ENCODE data around the gene SUCNR1. TPM values are rescaled to one million over a fixed set of nuclear protein-coding genes. Genes with fewer than 3 reads are reported as not detected.

The SUCNR1 gene
- total and polyA plus RNA-seq, 2 donors, result 0.64 to 1.1 TPM

- Histone ChIP-seq H3K4me3 (ENCODE audit: low read length in 2 of 2) (no peak overlapping the region), H3K4me1 (ENCODE audit: control insufficient read depth in 2 of 2, insufficient read depth in 2 of 2, low read length in 2 of 2) (peaks cover 0 to 7% of the 10 kb centered on the region in 2 donors), H3K9me3 (ENCODE audit: control insufficient read depth in 2 of 2, insufficient read depth in 1 of 2, low read length in 1 of 2) (no peaks in the 10 kb centered on the region), H3K27ac (ENCODE audit: low read depth in 1 of 2, low read length in 1 of 2) (no peak overlapping the region), H3K36me3 (ENCODE audit: control insufficient read depth in 2 of 2, insufficient read depth in 2 of 2, low read length in 1 of 2) (no peaks in the 10 kb centered on the region), H3K27me3 (ENCODE audit: control insufficient read depth in 2 of 2, insufficient read depth in 1 of 2, low read length in 1 of 2) (no peaks in the 10 kb centered on the region)
- DNase-seq (ENCODE audit: low read depth in 6 of 9, low spot score in 9 of 9), result no peak
- WGBS, result 95% methylated on average over 2 of the region's 2 CpGs
Observed at GRCh38 chr3:151905647-151906046, 32.2 kb downstream of the SUCNR1 start.

- DNase-seq (ENCODE audit: low read depth in 6 of 9, low spot score in 9 of 9), result no peak
- Histone ChIP-seq H3K4me3 (ENCODE audit: low read length in 2 of 2) (no peak overlapping the region), H3K27me3 (ENCODE audit: control insufficient read depth in 2 of 2, insufficient read depth in 1 of 2, low read length in 1 of 2) (no peaks in the 10 kb centered on the region), H3K36me3 (ENCODE audit: control insufficient read depth in 2 of 2, insufficient read depth in 2 of 2, low read length in 1 of 2) (no peaks in the 10 kb centered on the region), H3K4me1 (ENCODE audit: control insufficient read depth in 2 of 2, insufficient read depth in 2 of 2, low read length in 2 of 2) (peaks cover 0 to 7% of the 10 kb centered on the region in 2 donors), H3K9me3 (ENCODE audit: control insufficient read depth in 2 of 2, insufficient read depth in 1 of 2, low read length in 1 of 2) (no peaks in the 10 kb centered on the region), H3K27ac (ENCODE audit: low read depth in 1 of 2, low read length in 1 of 2) (no peak overlapping the region)
- 98% methylated on average over 2 of the region's 2 CpGs for WGBS
Observed at GRCh38 chr3:151906751-151907150, 33.3 kb downstream of the SUCNR1 start.

GRCh38 chr3:151908399-151908798 is 35.0 kb downstream of the SUCNR1 start:
- Histone ChIP-seq H3K27ac (ENCODE audit: low read depth in 1 of 2, low read length in 1 of 2) (no peak overlapping the region), H3K27me3 (ENCODE audit: control insufficient read depth in 2 of 2, insufficient read depth in 1 of 2, low read length in 1 of 2) (no peaks in the 10 kb centered on the region), H3K4me3 (ENCODE audit: low read length in 2 of 2) (no peak overlapping the region), H3K4me1 (ENCODE audit: control insufficient read depth in 2 of 2, insufficient read depth in 2 of 2, low read length in 2 of 2) (peaks cover 0 to under 1% of the 10 kb centered on the region in 2 donors), H3K9me3 (ENCODE audit: control insufficient read depth in 2 of 2, insufficient read depth in 1 of 2, low read length in 1 of 2) (no peaks in the 10 kb centered on the region), H3K36me3 (ENCODE audit: control insufficient read depth in 2 of 2, insufficient read depth in 2 of 2, low read length in 1 of 2) (no peaks in the 10 kb centered on the region)
- 97% methylated on average over 3 of the region's 3 CpGs for WGBS
- DNase-seq (ENCODE audit: low read depth in 6 of 9, low spot score in 9 of 9), result no peak

- no peak for DNase-seq (ENCODE audit: low read depth in 6 of 9, low spot score in 9 of 9)
- H3K27ac ChIP-seq (ENCODE audit: low read depth in 1 of 2, low read length in 1 of 2), result no peak overlapping the region
- no peaks in the 10 kb centered on the region for H3K9me3 ChIP-seq (ENCODE audit: control insufficient read depth in 2 of 2, insufficient read depth in 1 of 2, low read length in 1 of 2)
- no peaks in the 10 kb centered on the region for H3K27me3 ChIP-seq (ENCODE audit: control insufficient read depth in 2 of 2, insufficient read depth in 1 of 2, low read length in 1 of 2)
- H3K4me3 ChIP-seq (ENCODE audit: low read length in 2 of 2), result no peak overlapping the region
- no peaks in the 10 kb centered on the region for H3K36me3 ChIP-seq (ENCODE audit: control insufficient read depth in 2 of 2, insufficient read depth in 2 of 2, low read length in 1 of 2)
- WGBS, result 39% methylated on average over 1 of the region's 1 CpG
- H3K4me1 ChIP-seq (ENCODE audit: control insufficient read depth in 2 of 2, insufficient read depth in 2 of 2, low read length in 2 of 2), result no peaks in the 10 kb centered on the region
Observed at GRCh38 chr3:151909681-151910405, 36.4 kb downstream of the SUCNR1 start.

GRCh38 chr3:151911462-151911861 is 38.0 kb downstream of the SUCNR1 start:
- H3K27me3 ChIP-seq (ENCODE audit: control insufficient read depth in 2 of 2, insufficient read depth in 1 of 2, low read length in 1 of 2), result no peaks in the 10 kb centered on the region
- no peak overlapping the region for H3K27ac ChIP-seq (ENCODE audit: low read depth in 1 of 2, low read length in 1 of 2)
- 95% methylated on average over 1 of the region's 1 CpG for WGBS
- no peaks in the 10 kb centered on the region for H3K4me1 ChIP-seq (ENCODE audit: control insufficient read depth in 2 of 2, insufficient read depth in 2 of 2, low read length in 2 of 2)
- H3K36me3 ChIP-seq (ENCODE audit: control insufficient read depth in 2 of 2, insufficient read depth in 2 of 2, low read length in 1 of 2), result no peaks in the 10 kb centered on the region
- no peak overlapping the region for H3K4me3 ChIP-seq (ENCODE audit: low read length in 2 of 2)
- H3K9me3 ChIP-seq (ENCODE audit: control insufficient read depth in 2 of 2, insufficient read depth in 1 of 2, low read length in 1 of 2), result no peaks in the 10 kb centered on the region
- no peak for DNase-seq (ENCODE audit: low read depth in 6 of 9, low spot score in 9 of 9)

- Histone ChIP-seq H3K4me3 (ENCODE audit: low read length in 2 of 2) (no peak overlapping the region), H3K27ac (ENCODE audit: low read depth in 1 of 2, low read length in 1 of 2) (no peak overlapping the region), H3K27me3 (ENCODE audit: control insufficient read depth in 2 of 2, insufficient read depth in 1 of 2, low read length in 1 of 2) (no peaks in the 10 kb centered on the region), H3K36me3 (ENCODE audit: control insufficient read depth in 2 of 2, insufficient read depth in 2 of 2, low read length in 1 of 2) (no peaks in the 10 kb centered on the region), H3K4me1 (ENCODE audit: control insufficient read depth in 2 of 2, insufficient read depth in 2 of 2, low read length in 2 of 2) (no peaks in the 10 kb centered on the region), H3K9me3 (ENCODE audit: control insufficient read depth in 2 of 2, insufficient read depth in 1 of 2, low read length in 1 of 2) (no peaks in the 10 kb centered on the region)
- WGBS, result 99% methylated on average over 1 of the region's 1 CpG
- DNase-seq (ENCODE audit: low read depth in 6 of 9, low spot score in 9 of 9), result no peak
Observed at GRCh38 chr3:151912028-151912427, 38.6 kb downstream of the SUCNR1 start.

GRCh38 chr3:151916781-151917180 is 43.3 kb downstream of the SUCNR1 start:
- Histone ChIP-seq H3K27me3 (ENCODE audit: control insufficient read depth in 2 of 2, insufficient read depth in 1 of 2, low read length in 1 of 2) (no peaks in the 10 kb centered on the region), H3K4me3 (ENCODE audit: low read length in 2 of 2) (no peak overlapping the region), H3K4me1 (ENCODE audit: control insufficient read depth in 2 of 2, insufficient read depth in 2 of 2, low read length in 2 of 2) (no peaks in the 10 kb centered on the region), H3K9me3 (ENCODE audit: control insufficient read depth in 2 of 2, insufficient read depth in 1 of 2, low read length in 1 of 2) (no peaks in the 10 kb centered on the region), H3K27ac (ENCODE audit: low read depth in 1 of 2, low read length in 1 of 2) (no peak overlapping the region), H3K36me3 (ENCODE audit: control insufficient read depth in 2 of 2, insufficient read depth in 2 of 2, low read length in 1 of 2) (no peaks in the 10 kb centered on the region)
- no peak for DNase-seq (ENCODE audit: low read depth in 6 of 9, low spot score in 9 of 9)

- no peaks in the 10 kb centered on the region for H3K36me3 ChIP-seq (ENCODE audit: control insufficient read depth in 2 of 2, insufficient read depth in 2 of 2, low read length in 1 of 2)
- no peaks in the 10 kb centered on the region for H3K4me1 ChIP-seq (ENCODE audit: control insufficient read depth in 2 of 2, insufficient read depth in 2 of 2, low read length in 2 of 2)
- 70% methylated on average over 5 of the region's 5 CpGs for WGBS
- no peak overlapping the region for H3K4me3 ChIP-seq (ENCODE audit: low read length in 2 of 2)
- H3K9me3 ChIP-seq (ENCODE audit: control insufficient read depth in 2 of 2, insufficient read depth in 1 of 2, low read length in 1 of 2), result no peaks in the 10 kb centered on the region
- no peaks in the 10 kb centered on the region for H3K27me3 ChIP-seq (ENCODE audit: control insufficient read depth in 2 of 2, insufficient read depth in 1 of 2, low read length in 1 of 2)
- no peak overlapping the region for H3K27ac ChIP-seq (ENCODE audit: low read depth in 1 of 2, low read length in 1 of 2)
- peak; percentile 29 to 82 (median 59) for DNase-seq (ENCODE audit: low read depth in 6 of 9, low spot score in 9 of 9)
Observed at GRCh38 chr3:151918253-151919029, 45.0 kb downstream of the SUCNR1 start.

- DNase-seq (ENCODE audit: low read depth in 6 of 9, low spot score in 9 of 9), result no peak
- Histone ChIP-seq H3K27ac (ENCODE audit: low read depth in 1 of 2, low read length in 1 of 2) (no peak overlapping the region), H3K4me3 (ENCODE audit: low read length in 2 of 2) (no peak overlapping the region), H3K36me3 (ENCODE audit: control insufficient read depth in 2 of 2, insufficient read depth in 2 of 2, low read length in 1 of 2) (no peaks in the 10 kb centered on the region), H3K27me3 (ENCODE audit: control insufficient read depth in 2 of 2, insufficient read depth in 1 of 2, low read length in 1 of 2) (no peaks in the 10 kb centered on the region), H3K9me3 (ENCODE audit: control insufficient read depth in 2 of 2, insufficient read depth in 1 of 2, low read length in 1 of 2) (no peaks in the 10 kb centered on the region), H3K4me1 (ENCODE audit: control insufficient read depth in 2 of 2, insufficient read depth in 2 of 2, low read length in 2 of 2) (no peaks in the 10 kb centered on the region)
- WGBS, result 91% methylated on average over 2 of the region's 2 CpGs
Observed at GRCh38 chr3:151919030-151919328, 45.5 kb downstream of the SUCNR1 start.
